HT-29 (cell line): ENCODE data around the gene RELL2. TPM values are rescaled to one million over a fixed set of nuclear protein-coding genes. Genes with fewer than 3 reads are reported as not detected.

Source experiments
- DNase-seq: peaks from one replicate; pipeline ENCODE4 v3.0.0-alpha.2; 2015; ENCODE audit warnings: low spot score
- total RNA-seq: library from RNA; depleted of rRNA; stranded (reverse); fragments of >200 nt; shearing (Covaris generic); gene quantifications from 2 replicates; pipeline ENCODE4 v1.2.3, GENCODE V29; 2014

The RELL2 gene
- total RNA-seq, 1 experiment from 2014 or later: 27.2 TPM

DNA sequence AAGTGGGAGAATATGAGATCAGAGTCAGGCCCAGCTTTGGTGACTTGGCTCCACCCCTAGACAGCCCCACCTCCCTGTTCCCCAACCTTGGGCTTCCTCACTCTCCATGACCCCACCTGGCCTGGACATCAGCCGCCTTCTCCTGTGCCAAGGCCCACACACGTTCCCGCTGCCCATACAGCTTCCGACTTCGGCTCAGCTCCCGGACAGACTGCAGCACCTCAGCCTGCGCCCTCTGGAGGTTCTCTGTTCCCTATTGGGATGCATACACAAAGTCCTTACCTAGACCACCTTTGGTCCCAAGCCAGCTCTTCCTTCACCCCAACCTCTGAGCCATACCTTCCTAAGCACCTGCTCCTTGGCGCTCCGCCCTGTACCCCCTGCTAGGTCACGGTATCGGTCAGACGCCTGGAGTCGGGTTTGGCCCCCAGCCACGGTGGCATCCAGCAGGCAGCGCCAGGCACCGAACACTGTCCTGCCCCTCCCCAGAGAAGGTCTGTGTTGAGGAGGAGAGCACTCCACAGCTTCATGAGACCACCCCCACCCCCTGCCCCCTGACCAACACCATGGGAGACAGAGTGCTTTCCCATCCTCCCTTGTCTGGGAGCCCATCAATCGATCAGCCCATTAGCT is 12.4 kb downstream of the RELL2 start:
- DNase-seq: no peak

DNA sequence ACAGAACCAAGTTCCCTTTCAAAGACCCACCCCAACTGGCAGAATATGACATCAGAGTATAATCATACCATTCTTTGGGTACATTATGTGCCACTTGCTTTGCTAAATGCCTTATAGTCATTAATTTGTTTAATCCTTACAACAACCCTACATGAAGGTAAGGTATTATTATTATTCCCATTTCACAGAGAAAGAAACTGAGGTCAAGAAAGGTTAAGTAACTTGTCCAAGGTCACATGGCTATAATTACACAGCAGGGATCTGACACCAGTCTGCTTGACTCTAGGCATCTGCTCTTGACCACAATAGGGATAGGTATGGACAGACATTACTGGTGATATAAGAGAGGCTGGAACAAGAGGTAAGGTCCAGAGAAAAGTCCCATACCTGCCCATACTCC is 13.2 kb downstream of the RELL2 start:
- DNase-seq: no peak

DNA sequence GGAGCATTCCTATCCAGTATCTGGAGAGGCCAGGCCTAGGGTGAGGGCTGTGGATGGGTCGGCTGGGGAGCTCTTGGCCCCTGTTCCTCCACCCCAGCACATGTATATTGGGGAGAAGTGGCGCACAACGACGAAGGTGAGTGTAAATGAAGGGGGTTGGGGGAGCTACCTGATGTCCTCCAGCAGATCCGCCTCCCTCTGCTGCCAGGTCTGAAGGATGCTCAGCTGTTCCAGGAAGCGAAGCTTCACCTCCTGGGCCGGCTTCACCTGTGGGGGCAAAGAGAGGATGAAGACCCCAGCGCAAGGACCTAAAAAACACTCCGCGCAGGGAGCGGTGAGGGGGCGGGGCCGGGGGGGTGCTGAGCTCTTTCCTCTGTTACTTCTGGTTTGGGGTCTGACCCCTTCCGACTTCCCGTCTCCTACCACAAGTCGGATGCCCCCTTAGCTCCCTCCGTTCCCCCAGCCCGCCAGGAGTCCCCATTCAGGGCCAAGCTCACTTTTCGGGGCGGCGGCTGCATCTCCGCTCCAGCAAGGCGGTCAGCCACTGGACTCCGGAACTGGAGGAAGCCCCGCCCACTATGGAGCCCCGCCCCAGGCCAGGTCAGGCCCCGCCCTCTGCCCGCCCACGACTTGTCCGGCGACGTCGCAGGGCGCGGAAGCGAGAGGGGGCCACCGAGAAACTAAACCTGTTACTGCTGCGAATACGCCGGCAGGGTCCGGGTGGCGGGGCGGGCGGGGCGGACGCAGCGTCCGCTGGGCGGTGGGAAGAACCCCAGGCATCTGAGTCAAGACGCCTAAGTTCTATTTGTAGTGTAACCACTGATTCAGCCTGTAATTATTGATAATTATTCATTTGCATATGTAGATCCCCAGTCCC is 14.3 kb downstream of the RELL2 start, which contains the start of gene FCHSD1:
Gene FCHSD1 (minus strand): TSS at position 568 of the 877 bp plus-strand sequence. CDS start 50 bp downstream, at position 518.
- DNase-seq: peak; percentile 83

DNA sequence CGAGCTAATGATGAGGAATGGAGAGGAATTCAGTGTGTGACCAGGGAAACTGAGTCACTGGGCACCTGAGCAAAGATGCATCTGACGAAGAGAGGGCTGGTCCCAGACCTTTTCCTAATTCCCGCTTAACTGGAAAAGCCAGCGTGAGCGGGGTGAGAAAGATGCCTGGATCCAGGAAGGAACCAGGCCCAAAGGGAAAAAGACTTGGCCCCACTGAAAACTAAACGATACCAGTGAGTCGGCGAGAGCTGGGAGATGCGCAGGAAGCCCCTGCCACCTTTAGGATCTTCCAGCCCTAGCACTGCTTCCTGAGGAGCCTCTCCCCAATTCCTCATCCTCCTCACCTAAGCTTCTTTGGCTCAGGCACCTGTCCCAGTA is 14.9 kb downstream of the RELL2 start:
- no peak for DNase-seq

DNA sequence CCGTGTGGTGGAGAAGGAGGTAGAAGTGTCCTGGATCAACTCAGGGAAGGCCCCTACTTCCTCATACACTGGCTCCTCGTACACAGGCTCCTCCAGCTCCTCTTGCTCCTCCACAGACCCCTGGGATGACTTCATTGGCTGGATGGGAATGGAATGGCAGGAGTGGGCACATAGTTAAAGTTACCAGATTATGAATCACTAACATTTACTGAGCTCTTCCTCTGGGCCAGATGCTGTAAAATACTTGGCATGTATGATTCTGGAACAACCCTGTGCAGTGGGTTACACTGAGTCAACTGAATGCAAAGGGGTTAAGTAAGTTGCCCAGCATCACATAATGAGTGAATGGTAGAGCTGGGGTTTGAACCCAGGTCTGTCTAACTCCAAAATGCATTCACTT is 17.5 kb downstream of the RELL2 start:
- no peak for DNase-seq

DNA sequence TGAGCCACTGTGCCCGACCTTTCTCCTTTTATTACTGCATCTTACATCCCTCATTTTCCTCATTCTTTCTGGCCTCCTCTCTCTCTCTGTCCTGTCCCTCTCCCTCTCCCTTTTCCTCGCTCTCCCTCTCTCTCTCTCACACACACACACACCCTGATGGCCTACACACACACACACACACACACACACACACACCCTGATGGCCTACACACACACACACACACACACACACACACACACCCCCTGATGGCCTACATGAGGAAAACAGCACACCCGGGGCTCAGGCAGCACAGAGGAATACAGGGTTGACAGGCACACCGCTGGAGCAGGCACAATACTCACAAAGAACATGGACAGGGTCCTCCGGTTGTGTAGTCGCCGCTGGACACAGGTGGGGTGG is 18.2 kb downstream of the RELL2 start:
- no peak for DNase-seq

DNA sequence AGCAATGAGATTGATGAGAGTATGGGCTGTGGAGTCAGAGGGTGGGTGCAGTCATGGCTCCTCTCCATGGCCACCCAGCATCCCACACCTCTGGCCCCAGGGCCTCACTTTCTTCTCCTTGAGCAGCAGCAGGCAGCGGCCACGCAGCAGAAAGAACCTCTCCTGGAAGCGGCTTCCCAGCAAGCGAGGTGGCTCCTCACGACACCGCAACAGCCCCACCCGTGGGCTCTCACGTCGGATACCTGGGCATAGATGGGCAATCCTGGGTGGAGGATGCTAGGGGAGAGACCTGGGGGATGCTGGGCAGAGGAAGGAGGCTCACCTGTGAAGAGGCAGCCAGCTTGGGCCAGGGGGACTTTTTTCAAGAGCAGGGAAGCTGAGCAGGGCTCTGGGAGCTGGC is 19.6 kb downstream of the RELL2 start:
- DNase-seq: no peak

DNA sequence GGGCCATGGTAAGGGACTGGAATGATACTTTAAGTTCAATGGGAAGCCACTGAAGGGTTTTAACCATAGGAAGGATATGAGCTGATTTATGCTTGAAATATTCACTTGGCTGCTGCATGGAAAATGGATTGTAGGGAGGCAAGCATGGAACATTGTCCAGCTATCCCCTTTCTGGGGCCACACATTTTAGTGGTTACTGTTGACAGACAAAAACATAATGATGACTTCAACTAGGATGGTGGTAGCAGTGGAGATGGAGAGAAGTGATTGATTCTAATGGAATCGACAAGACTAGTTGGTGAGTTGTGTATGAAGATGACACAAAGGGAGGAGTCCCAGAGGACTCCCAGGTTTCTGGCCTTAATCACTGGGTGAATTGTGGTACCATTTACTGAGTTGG is 20.6 kb downstream of the RELL2 start:
- no peak for DNase-seq

DNA sequence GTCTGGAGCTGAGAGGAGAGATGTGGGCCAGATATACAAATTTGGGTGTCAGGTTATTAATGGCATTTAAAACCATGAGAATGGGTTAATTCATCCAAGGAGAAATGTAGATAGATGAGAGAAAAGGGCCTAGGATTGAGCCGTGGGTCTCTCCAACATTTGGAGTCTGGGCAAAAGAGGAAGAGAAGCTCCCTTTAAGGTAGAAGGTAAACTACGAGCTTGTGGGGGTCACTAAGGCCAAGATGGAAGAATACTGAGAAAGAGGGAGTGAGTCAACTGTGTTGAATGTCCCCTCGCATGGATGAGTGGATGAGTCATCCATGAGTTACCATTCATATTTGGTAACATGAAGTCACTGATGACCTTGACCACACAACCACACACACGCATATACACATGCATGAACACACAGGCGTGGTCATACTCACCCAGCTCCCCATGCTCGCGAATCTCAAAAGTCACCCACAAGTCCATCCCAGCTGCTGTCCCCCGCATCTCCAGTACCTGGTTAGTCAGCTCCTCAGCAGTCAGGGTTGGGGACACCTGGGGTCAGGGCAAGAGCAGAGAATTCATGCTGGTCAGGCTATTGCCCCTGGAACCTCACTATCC is 21.2 kb downstream of the RELL2 start:
- DNase-seq: no peak

DNA sequence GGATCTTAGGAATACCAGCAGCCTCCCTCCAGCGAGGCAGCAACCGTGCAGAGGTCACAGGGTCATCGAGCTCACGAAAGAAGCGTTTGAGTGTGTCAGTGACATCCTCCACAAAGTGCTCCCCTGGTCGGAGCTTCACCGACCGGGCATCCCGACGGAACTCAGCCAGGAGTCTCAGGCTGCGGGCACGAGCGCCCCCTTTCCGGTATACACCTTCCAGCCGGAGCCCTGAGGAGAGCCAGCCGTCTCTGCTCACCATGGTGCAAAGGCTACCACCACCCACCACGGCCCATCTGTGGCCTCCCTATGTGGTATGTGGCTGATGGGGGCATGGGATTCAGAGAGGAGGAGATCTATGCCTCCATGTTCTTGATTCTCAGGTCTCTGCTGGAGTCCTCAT is 25.2 kb downstream of the RELL2 start:
- DNase-seq: no peak

DNA sequence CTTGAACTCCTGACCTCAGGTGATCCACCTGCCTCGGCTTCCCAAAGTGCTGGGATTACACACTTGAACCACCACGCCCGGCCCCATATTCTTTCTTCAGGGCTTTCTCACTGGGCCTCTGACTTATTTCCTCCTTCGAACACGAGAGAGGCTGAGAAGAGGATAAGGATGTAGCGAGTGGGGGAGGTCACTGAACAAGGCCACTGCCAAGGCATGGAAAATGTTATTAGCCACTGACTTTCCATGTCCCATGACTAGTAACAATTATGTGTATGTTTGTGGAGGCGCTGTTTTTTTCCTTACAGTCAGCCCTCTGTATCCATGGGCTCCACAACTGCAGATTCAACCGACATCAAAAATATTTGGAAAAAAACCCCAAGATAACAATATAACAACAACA is 26.7 kb downstream of the RELL2 start:
- no peak for DNase-seq

DNA sequence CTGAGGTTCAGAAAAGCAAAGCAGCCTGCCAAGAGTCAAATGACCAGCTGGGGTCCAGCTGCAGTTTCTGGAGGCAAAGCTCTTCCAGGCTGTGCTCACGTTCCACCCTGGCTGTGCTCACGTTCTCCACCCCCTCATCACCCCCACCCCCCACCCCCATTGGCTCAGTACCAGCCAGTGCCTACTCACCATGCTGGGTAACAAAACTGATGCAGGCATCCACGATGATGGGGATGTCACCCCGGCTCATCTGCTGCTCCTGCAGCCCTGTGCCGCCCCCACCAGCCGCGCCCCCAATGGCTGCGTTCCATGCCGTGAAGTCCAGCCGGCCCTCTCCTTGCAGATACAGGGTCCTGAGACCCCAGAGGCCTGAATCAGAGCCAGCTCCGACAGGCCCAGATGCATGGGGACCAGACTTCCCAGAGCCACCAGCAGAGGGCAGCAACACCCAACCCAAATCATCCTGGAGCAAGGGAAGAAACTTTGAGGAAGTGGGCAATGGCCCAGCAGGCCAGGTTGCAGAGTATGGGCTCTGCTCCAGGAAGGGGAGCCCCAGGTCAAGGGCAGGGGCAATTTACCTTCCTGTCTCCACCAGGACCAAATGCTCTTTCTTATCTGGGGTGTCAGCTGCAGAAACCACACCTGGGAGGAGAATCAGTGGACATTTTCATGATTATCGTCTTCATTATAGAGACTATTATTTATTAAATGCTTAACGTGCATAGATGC is 28.1 kb downstream of the RELL2 start:
- peak; percentile 78 for DNase-seq

DNA sequence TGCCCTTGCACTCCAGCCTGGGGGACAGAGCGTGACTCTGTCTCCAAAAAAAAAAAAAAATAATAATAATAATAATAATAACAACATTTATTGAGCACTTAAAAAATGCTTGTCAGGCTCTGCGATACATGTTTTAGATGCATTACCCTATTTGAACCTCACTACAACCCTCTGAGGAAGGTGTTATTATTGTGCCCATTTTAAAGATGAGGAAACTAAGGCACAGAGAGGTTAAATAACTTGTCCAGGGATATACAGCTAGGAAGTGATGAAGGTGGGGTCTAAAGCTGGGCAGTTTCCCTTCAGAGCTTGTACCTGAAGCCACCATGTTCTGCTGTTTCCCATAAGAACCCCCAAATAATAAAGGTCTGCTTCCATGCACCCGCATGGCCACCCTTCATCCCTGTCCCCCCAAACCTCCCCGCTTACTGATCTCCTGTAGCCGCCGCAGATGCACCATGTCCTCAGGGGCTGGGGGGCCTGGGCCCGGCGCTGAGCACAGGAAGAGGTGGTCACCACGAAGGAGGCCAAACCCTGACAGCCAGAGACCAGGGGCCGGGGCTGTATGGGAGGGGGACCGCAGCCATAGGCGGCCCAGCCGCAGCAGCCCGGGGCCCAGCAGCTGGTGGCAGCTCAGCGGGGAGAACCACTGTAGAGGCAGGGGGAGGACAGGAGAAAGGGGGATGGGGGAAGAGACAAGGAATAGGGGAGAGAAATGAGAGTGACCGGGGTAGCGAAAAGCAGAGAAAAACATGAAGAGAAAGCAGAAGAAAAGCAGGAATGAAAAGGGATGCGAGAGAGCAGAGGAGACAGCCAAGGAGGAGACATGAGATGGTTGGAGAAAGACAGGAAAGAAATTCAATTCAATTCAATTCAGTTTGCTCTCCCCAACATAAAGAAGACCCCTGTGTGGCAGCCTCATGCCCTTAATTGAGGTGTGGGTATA is 29.5 kb downstream of the RELL2 start:
- no peak for DNase-seq

DNA sequence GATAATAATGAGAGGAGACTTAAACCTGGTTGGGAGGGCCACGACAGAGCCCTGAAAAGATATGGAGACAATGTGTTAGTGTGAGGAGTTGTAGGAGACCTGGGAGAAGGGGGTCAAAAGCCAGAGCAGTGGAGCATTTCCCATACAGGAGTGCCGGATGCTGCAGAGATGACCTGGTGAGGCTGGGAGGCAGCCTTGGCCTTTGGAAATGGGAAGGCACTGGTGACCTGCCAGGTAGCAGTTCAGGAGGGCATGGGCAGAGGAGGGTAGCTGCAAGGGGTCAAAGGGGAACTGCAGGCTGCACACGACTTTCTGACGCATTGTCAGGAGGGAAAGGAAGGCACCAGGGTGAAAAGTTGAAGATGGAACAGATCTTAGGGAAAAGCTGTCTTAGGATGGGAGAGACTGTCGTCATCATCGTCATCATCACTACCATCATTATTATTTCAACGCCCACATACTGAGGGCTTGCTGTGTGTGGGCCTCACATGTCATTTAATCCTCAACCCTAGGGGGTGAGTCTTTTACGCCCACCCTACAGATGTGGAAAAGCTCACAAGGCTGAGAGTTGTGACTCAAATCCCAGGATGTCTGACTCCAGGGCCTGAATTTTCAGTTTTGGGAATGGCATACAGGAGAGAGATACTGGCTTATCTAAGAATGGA is 31.9 kb downstream of the RELL2 start:
- no peak for DNase-seq

DNA sequence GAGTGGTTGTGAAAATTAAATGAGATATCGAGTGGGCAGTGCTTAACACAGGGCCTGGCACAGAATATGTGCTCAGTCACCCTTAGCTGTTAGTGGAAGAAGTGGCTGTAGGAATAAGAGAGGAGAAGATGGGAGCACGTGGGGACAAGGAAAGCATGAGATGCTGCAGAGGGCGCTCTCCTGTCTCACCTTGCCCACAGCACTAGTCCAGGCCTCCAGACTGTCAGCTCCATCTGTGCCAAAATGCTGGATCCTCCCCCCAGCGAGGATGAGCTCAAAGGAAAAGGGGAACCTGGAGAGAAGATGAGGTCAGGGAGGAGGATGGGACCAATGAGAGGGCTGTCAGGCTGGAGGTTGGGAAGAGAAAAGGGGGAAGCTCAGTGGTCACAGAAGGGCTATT is 32.7 kb downstream of the RELL2 start:
- DNase-seq: no peak

DNA sequence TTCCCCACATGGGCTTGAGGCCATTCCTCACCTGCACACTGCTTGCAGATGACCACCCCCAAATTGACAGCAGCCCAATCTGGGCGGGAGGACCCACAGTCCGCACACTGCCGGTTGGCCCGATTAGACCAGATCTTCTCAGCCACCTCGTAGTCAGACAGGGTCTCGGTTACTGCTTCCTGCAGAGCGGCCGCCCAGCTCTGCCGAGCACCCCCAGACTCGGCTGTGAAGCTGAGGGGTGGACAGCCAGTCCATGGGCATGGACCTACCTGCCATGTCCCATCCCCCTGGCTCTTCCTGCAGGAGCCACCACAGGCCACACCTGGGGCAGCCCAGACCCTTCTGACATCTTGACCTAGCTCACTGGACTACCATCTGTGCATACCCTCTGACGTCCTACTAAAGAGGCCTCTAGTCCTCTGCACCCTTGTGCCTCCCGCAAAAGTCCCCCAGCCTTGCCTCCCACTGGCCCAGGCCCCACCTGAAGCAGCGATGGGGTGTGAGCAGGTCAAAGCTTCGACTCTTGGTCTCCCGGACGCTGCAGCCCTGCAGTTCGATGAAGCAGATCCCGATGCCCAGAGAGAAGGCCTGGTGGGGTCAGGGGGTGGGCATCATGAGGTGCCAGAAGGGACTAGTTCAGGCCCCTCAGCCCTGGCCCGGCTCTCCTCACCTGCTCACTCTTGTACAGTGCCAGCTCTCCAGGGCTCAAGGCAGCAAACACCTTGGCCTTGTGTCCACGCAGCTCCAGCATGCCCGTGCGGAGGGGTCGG is 35.5 kb downstream of the RELL2 start:
- DNase-seq: no peak

DNA sequence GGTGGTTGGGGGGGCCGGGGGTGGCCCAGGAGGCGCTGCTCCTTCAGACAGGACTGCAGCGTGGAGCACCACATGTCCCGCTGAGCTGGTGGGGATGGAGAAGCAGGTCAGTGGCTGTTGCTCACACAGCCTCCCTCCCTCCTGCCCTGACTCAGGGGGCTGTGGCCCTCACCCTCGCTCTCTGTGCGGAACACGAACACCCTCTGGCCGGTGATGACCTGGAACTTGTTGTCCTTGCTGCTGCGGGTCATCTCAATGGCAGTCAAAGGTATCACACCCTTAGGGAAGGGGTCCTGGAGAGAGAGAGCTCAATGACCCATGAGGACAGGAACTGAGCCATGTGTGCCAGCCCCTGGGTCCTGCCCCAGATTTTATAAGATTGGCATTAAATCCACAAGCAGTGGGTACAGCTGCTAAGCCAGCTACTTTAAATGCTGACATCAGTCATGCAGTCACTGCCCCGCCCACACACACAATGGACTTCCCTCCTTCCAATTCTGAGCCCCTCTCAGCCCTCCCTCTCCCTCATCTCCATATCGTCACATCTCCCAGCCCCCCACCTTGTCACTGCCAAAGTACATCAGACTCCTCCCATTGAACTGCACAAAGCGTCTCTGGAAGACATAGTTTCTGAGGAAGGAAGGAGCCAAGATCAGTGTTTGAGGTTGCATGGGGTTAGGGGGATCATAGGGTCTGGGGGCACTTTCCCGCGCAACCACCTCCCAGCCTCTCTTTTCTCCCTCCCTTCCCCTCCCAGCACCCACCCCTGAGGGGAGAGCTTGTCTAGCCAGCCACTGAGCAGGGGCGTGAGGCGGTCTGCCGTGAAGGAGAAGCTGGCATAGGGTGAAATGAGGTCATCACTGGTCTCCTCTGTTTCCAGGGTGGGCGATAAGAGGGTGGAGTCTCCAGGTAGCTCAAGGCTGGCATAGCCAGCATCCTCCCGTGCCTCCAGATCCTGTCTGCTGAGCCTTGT is 36.3 kb downstream of the RELL2 start:
- DNase-seq: no peak

DNA sequence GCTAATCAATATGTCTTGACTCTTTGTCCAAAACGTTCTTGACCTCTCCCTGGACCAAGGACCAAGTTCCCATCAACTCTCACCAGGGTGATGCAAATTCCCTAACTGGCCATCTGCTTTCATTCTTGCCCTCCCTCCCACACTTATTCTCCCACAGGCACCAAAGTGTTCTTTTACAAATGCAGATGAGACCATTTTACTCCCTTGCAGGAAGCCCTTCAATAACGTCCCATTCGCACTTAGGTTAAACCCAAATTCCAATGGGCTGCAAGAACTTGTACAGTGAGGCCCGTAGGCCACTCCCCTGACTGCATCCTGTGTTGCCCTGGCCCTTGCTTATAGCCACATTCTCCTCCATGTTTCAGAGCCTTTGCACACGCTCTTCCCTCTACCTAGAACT is 38.0 kb downstream of the RELL2 start:
- no peak for DNase-seq
